ENCODE data around the gene SLX9.
"Not testable (repeated sequence)": the region's sequence is repeated elsewhere in the genome, so short reads cannot be mapped to it uniquely, and the experiment has no call there.

Gene SLX9

GRCh38 chr21:44965251-44966022 is 25.6 kb downstream of the SLX9 start:
- peak in 1 of 2 donors; percentile 56 for DNase-seq

GRCh38 chr21:44966135-44967081 is 26.6 kb downstream of the SLX9 start:
- no peak for DNase-seq

DNA sequence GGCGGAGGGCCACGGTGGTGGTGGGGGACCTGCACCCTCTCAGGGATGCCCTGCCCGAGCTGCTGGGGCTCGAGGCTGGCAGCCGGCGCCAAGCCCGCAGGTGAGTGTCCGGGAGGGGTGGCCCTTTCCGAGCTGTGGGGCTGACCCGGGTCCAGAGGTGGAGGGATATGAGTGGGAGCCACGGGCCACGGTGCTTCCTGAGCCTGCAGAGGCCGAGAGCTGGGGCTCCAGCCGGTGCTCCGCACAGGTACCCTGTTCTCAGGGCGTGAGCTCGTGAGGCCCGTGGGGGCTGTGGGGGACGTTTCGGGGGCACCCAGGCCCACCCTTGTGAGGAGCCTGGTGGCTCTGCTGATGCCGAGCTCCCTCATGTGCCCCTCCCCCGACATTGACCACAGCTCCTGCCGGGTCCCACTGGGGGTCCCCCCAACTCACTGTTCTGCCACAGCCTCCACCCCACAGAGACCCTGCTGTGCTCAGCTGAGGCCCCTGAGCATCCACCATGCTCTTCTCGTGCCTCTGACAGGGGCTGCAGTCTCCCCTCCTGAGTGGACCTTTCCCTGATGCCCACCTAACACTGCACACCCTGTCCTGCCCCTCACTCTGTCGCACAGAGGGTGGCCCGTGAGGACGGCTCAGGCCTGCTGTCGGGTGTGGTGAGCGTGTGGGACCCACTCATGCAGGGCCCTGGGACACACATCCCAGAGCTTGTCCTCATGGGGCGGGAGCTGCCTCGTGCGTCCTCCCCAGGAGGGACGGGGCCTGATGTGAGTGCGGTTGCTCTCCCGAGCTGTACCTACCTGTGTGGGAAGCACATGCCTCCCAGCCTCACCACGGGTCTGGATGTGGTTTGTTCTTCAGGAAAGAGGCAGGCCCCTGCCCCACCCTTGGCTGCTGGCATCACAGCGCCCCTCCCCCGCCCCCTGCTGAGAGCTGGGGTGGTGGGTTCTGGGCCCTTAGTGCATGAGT is 27.5 kb downstream of the SLX9 start:
- no peak for DNase-seq

GRCh38 chr21:44969066-44969670 is 29.3 kb downstream of the SLX9 start:
- DNase-seq, result no peak

- no peak for DNase-seq
Observed at GRCh38 chr21:44969931-44970755, 30.3 kb downstream of the SLX9 start.

GRCh38 chr21:44970766-44971671 is 31.2 kb downstream of the SLX9 start:
- no peak for DNase-seq

DNA sequence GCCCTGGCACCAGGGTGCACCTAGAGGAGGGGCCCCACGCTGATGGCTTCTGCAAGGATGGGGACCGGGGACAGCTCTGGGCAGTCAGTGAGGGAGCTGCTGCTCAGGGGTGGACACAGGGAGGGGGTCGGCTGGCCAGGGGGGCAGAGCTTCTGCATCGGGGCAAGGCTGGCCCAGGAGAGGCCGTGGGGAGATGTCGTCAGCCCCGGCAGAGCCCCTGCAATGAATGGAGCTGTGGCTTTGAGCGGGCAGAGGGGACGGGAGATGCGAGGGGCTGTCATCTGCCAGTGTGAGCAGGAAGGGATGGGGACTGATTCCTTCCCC is 31.8 kb downstream of the SLX9 start:
- no peak for DNase-seq

GRCh38 chr21:44972301-44972814 is 32.5 kb downstream of the SLX9 start:
- DNase-seq, result no peak

DNA sequence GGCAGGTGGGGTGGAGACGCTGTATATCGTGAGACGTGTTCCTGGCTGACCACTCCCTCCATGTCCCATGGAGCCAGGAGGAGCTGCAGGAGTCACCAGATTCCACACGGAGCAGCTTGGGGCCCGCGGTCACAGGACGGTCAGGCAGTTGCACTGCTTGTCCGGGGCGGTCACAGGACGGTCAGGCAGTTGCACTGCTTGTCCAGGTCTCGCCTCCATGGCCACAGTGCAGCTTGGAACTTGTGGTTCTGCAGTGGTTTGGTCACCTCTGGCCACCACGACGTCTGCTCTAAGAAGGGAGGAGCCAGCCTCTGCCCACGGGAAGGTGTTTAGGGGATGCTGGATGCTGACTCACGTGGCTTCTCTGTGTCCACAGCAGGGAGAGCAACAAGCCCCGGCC is 33.0 kb downstream of the SLX9 start:
- DNase-seq, result no peak

DNA sequence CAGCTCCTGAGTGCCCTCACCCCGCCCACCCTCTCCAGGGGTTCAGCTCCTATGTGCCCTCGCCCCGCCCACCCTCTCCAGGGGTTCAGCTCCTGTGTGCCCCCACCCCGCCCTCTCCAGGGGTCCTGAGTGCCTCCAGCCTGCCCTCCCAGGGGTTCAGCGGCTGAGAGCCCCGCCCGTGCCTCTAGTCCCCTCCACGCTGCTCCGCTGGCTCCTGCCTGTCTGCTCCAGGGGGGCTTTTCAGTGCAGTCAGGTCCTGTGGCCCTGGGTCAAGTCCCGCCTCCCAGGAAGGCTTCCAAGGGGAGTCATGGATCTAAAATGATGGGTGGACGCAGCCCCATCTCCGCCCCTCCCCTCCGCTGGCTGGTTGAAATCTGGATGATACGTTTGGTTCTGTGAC is 33.8 kb downstream of the SLX9 start:
- DNase-seq, result no peak

GRCh38 chr21:44974676-44975075 is 34.8 kb downstream of the SLX9 start:
- no peak for DNase-seq

- DNase-seq, result no peak
Observed at GRCh38 chr21:44975720-44976555, 36.1 kb downstream of the SLX9 start.

DNA sequence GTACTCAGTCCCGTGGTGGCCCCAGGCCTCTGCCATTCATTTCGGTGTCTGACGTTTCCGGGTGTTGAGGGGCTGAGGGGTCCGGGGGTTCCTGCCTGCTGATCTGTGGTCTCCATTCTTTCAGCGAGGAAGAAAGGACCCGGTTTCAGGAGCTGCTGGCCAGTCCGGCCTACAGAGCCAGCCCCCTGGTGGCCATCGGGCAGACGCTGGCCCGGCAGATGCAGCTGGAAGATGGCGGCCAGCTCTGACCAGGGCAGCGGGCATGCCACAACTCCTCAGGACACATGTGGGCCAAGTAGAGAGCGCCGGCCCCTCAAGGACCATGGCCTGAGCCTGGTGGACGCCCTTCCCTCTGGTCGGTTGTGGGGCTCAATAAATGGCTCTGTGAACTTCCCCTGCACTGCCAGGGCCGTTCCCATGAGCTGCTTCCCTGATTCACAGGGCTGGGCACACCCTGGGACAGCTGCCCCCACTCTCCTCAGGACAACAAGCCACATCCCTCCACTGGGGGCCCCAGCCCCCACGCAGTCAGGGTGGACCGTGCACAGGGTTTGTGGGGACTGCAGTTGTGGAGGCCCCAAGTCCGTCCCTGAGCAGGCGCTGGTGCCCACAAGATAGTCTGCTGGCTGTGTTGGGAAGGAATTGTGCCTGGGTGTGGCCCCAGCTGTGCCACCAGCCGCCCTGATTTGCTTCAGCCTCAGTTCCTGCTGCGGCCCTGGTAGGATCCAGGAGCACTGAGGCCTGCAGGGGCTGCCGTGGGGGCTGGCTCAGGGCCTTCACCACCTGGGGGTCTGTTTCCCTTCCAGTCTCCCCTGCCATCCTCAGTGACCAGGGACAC is 36.9 kb downstream of the SLX9 start:
- not testable (repeated sequence) for DNase-seq

DNA sequence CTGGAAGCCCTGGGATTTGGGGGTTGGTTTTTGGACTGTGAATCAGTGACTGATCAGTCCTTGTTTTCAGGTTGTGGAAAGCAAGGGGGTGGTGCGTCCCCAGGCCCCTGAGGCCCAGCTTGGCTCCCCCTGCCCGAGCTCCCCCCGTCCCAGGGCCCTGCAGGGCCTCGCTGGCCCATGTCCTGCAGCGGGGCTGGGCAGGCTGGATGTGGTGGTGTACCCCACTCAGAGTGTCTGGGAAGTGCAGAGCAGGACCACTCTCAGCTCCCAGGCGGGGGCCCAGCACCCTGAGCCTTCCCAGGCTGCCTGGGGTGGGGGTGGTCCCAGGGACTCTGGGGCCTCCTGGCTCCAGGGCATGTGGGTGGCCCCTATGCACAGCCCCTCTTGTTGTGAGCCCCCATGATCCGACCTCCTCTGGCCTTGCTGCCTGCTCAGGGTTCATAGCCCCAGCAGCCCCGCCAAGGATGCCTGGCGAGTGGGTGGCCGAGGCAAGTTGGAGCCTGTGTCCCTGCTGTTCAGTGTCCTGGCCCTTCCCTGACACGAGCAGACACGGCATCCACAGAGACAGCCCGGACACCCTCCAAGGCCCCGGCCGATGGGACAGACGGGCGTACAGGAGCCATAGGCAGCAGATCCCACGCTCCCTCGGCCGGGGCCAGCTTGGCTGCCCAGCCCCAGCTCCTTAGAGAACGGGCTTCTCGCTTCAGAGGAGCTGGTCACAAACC is 37.9 kb downstream of the SLX9 start:
- DNase-seq, result no peak

DNA sequence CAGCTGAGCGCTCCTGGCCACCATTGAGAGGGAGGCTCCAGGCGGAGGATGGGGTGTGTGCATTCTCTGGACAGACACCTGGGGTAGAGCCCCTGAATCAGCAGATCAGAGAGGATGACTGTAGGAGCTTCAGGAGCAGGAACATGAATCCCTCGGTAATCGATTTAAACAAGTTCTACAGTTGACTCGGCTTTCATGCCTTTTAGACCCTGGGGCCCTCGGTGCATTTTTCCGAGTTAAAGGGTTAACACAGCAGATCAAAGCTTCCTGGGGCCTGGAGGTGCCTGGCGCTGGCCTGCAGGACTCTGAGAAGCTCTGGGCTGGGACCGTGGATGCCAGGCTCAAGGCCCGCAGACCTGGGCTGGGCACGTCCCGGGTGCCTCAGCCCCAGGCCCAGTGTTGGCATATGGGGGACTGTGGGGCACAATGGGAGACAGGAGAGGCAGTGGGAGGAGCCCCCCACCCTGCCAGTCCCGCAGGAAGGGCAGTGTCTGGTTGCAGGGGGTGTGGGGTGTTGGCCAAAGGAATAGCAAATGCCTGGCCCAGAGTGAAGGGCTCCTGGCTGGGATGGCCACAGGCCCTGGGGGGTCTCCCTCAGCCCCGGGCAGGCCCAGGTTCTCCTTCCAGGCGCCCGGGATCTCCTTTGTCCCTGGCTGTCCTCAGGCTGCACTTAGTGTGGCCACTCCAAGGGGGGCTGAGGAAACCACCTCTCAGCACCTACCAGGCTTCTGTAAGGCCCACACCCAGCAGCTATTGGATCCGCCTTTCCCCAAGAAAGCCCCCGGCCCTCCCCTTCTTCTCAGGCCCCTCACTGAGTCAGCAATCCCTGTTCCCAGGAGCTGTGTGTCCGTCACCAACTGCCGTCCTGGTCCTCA is 40.1 kb downstream of the SLX9 start:
- DNase-seq, result no peak

All from stimulated activated CD4-positive, alpha-beta T cell treated with anti-CD3 and anti-CD28 coated beads, Interleukin-2, amount 100 ng/mL, for 24 hours (primary cell).